SK-N-MC (cell line): ENCODE results near the gene PPP2R5D.

Experiments used
- EZH2 ChIP-seq: fragments of 200-600 bp; sonication (generic); IDR thresholded peaks from one replicate; pipeline ENCODE4 v1.6.1; 2017; ENCODE audit warnings: antibody characterized with exemption
- FOXP2 ChIP-seq: optimal IDR thresholded peaks from 2 replicates; pipeline ENCODE3; 2011; ENCODE audit warnings: mild to moderate bottlenecking, moderate library complexity; ENCODE audit not compliant: insufficient read depth; ENCODE audit errors: extremely low read length, control extremely low read depth
- POLR2AphosphoS5 ChIP-seq: IDR thresholded peaks from 2 replicates; pipeline ENCODE4 v1.6.1; 2012; ENCODE audit warnings: mild to moderate bottlenecking, low read depth, low read length, borderline replicate concordance

DNA sequence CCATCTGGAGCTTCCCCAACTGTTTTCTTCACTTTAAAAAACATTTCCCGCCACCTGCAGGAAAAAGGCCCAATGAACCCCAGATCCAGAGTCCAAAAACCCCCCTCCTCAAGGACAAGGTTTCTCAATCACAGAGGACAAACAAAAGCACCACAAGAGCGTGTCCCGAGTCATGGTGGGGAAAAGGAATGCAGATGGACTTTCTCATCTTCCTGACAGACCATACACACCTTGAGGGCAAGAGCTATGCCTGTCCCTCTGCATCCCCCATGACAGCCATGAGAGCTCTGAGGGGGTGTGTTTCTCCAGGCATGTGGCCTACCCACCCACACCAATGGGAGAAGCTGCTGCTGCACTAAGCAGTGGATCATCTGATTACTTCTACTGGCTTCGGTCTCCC is 14.4 kb upstream of the PPP2R5D start:
- no peak for TF ChIP-seq FOXP2
- no peak for TF ChIP-seq POLR2AphosphoS5
- TF ChIP-seq EZH2 = no peak
